HepG2 (cell line): Measurements from ENCODE around the gene EOGT.

Experiments
- HNF4A ChIP-seq: sonication (generic); formaldehyde crosslinking; IDR thresholded peaks from 2 replicates; pipeline ENCODE4 v1.4.0; 2020; ENCODE audit warnings: missing genetic modification reagents
- NR2F1 ChIP-seq, 2 experiments: fragments of 450-650 bp in 1 of 2; formaldehyde crosslinking in 1 of 2; IDR thresholded peaks; 2 replicates each; pipeline versions ENCODE4 v1.5.0 to v1.6.1; 2016 to 2020; ENCODE audit warnings: mild to moderate bottlenecking in 1 of 2, missing compliant biosample characterization in 1 of 2, missing genetic modification reagents in 1 of 2, moderate library complexity in 1 of 2
- PCBP2 ChIP-seq: fragments of 200-400 bp; formaldehyde crosslinking; optimal IDR thresholded peaks from 2 replicates; pipeline ENCODE3; 2018; ENCODE audit warnings: low read length, low read depth; ENCODE audit not compliant: poor library complexity, severe bottlenecking
- SMAD1 ChIP-seq: sonication (generic); formaldehyde crosslinking; IDR thresholded peaks from 2 replicates; pipeline ENCODE4 v1.4.0; 2020; ENCODE audit warnings: missing genetic modification reagents, low read depth, mild to moderate bottlenecking, borderline replicate concordance
- TAF15 ChIP-seq: fragments of 200-400 bp; formaldehyde crosslinking; IDR thresholded peaks from one replicate; pipeline ENCODE4 v1.6.1; 2018; ENCODE audit warnings: mild to moderate bottlenecking, low read depth, low read length; ENCODE audit not compliant: poor library complexity, severe bottlenecking
- ZC3H13 ChIP-seq: sonication (generic); formaldehyde crosslinking; IDR thresholded peaks from 2 replicates; pipeline ENCODE4 v1.8.1; 2023; ENCODE audit warnings: mild to moderate bottlenecking, missing genetic modification reagents, moderate library complexity
- ZFP36L1 ChIP-seq: sonication (generic); formaldehyde crosslinking; IDR thresholded peaks from 2 replicates; pipeline ENCODE4 v1.8.0; 2022; ENCODE audit warnings: mild to moderate bottlenecking, missing genetic modification reagents, moderate library complexity
- ZFX ChIP-seq: sonication (generic); formaldehyde crosslinking; IDR thresholded peaks from 2 replicates; pipeline ENCODE4 v1.4.0; 2020; ENCODE audit warnings: mild to moderate bottlenecking, low read depth, missing genetic modification reagents, moderate library complexity
- ZNF12 ChIP-seq: sonication (generic); formaldehyde crosslinking; IDR thresholded peaks from 2 replicates; pipeline ENCODE4 v1.5.0; 2020; ENCODE audit warnings: missing genetic modification reagents
- TF ChIP-seq, protein P1 (sequence below): IDR thresholded peaks from 2 replicates; pipeline ENCODE4 v1.6.1; 2012; ENCODE audit warnings: inconsistent platforms
- TF ChIP-seq, protein P2 (sequence below): sonication (generic); formaldehyde crosslinking; IDR thresholded peaks from 2 replicates; pipeline ENCODE4 v1.5.0; 2020; ENCODE audit warnings: mild to moderate bottlenecking, missing genetic modification reagents, moderate library complexity
- TF ChIP-seq, protein P3 (sequence below), 2 experiments: sonication (generic) in 1 of 2; formaldehyde crosslinking in 1 of 2; IDR thresholded peaks; 2 replicates each; pipeline versions ENCODE4 v1.5.1 to v1.6.1; 2011 to 2020; ENCODE audit warnings: borderline replicate concordance in 1 of 2, low read depth in 1 of 2, low read length in 1 of 2, mild to moderate bottlenecking in 1 of 2, missing genetic modification reagents in 1 of 2, moderate library complexity in 1 of 2

DNA sequence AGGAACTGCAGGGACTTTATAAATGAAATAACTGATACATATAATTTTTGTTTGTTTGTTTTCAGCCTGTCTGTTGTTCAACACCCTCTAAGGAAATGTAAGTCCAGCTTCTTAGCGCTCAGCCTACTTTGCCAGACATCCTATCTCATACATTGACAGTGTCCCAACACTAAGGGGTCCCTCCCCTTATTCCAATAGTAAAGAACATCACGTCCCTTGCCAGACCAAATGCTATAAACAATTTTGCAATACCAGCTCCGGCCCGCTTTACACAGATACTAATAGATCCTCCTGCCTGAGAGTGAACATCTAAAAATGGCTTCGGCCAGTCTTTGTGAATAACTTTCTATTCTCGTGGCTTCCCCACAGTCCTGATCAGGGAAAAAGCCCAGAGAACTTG lies 76.6 kb downstream of the EOGT start:
- TF ChIP-seq PCBP2 (no peak), HNF4A (CRISPR knock-in tag) (no peak), ZFP36L1 (CRISPR knock-in tag) (no peak), SMAD1 (CRISPR knock-in tag) (no peak), ZFX (CRISPR knock-in tag) (no peak), NR2F1 (CRISPR knock-in tag; IDR thresholded peaks at IDR 0.05) (no peak), TAF15 (no peak), ZC3H13 (CRISPR knock-in tag) (no peak), ZNF12 (CRISPR knock-in tag) (no peak)
- TF ChIP-seq, protein P1, sequence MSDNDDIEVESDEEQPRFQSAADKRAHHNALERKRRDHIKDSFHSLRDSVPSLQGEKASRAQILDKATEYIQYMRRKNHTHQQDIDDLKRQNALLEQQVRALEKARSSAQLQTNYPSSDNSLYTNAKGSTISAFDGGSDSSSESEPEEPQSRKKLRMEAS: no peak
- TF ChIP-seq, protein P2, sequence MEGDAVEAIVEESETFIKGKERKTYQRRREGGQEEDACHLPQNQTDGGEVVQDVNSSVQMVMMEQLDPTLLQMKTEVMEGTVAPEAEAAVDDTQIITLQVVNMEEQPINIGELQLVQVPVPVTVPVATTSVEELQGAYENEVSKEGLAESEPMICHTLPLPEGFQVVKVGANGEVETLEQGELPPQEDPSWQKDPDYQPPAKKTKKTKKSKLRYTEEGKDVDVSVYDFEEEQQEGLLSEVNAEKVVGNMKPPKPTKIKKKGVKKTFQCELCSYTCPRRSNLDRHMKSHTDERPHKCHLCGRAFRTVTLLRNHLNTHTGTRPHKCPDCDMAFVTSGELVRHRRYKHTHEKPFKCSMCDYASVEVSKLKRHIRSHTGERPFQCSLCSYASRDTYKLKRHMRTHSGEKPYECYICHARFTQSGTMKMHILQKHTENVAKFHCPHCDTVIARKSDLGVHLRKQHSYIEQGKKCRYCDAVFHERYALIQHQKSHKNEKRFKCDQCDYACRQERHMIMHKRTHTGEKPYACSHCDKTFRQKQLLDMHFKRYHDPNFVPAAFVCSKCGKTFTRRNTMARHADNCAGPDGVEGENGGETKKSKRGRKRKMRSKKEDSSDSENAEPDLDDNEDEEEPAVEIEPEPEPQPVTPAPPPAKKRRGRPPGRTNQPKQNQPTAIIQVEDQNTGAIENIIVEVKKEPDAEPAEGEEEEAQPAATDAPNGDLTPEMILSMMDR (CRISPR knock-in tag): no peak
- TF ChIP-seq, protein P3, sequence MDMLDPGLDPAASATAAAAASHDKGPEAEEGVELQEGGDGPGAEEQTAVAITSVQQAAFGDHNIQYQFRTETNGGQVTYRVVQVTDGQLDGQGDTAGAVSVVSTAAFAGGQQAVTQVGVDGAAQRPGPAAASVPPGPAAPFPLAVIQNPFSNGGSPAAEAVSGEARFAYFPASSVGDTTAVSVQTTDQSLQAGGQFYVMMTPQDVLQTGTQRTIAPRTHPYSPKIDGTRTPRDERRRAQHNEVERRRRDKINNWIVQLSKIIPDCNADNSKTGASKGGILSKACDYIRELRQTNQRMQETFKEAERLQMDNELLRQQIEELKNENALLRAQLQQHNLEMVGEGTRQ (IDR thresholded peaks at IDR 0.05; ENCODE audit: low read depth, low read length): no peak
- TF ChIP-seq, protein P3 (CRISPR knock-in tag; IDR thresholded peaks at IDR 0.05; ENCODE audit: borderline replicate concordance): no peak
